G401 (cell line): ENCODE measurements around the gene NANOG. TPM values are rescaled to one million over a fixed set of nuclear protein-coding genes. Genes with fewer than 3 reads are reported as not detected.
"Not testable (repeated sequence)": the region's sequence is repeated elsewhere in the genome, so short reads cannot be mapped to it uniquely, and the experiment has no call there.

ENCODE experiments used
- DNase-seq: peaks from one replicate; pipeline ENCODE4 v3.0.0-alpha.2; 2015; ENCODE audit warnings: low spot score
- in situ Hi-C: cut with HindIII; loops from 2 replicates; pipeline ENCODE4 v1.10.0; 2016; ENCODE audit warnings: low sequenced_read_pairs, mixed read lengths
- total RNA-seq: library from RNA; depleted of rRNA; stranded (reverse); fragments of >200 nt; shearing (Covaris generic); gene quantifications from 2 replicates; pipeline ENCODE4 v1.2.3, GENCODE V29; 2014; rRNA removed

Gene NANOG
- not detected in 2 replicates for total RNA-seq

GRCh38 chr12:7788884-7789528 is at the start of gene NANOG:
TSS of gene NANOG (plus strand) at chr12:7789402. CDS start at chr12:7789615, 213 bp downstream.
- DNase-seq, in situ Hi-C loops: not testable (repeated sequence)

- DNase-seq, result no peak
- in situ Hi-C loops, result no loop called here
Observed at GRCh38 chr12:7747246-7747645, 42.0 kb upstream of the NANOG start, which contains the start of gene CLEC4C. TSS of gene CLEC4C (minus strand) at chr12:7747375. CDS start at chr12:7747348, 27 bp downstream.

GRCh38 chr12:7748852-7749251 is 40.4 kb upstream of the NANOG start:
- DNase-seq, result no peak
- in situ Hi-C loops, result no loop called here

GRCh38 chr12:7749442-7749841 is 39.8 kb upstream of the NANOG start:
- in situ Hi-C loops, result no loop called here
- DNase-seq, result no peak

- DNase-seq, result no peak
- in situ Hi-C loops, result no loop called here
Observed at GRCh38 chr12:7750350-7750749, 38.9 kb upstream of the NANOG start.

- DNase-seq, result no peak
- in situ Hi-C loops, result no loop called here
Observed at GRCh38 chr12:7751394-7751793, 37.8 kb upstream of the NANOG start.

GRCh38 chr12:7751941-7752922 is 37.0 kb upstream of the NANOG start:
- DNase-seq, in situ Hi-C loops: not testable (repeated sequence)

GRCh38 chr12:7755668-7756067 is 33.5 kb upstream of the NANOG start:
- in situ Hi-C loops, DNase-seq: not testable (repeated sequence)

GRCh38 chr12:7756993-7757392 is 32.2 kb upstream of the NANOG start:
- DNase-seq, result no peak

GRCh38 chr12:7758766-7759140 is 30.4 kb upstream of the NANOG start:
- in situ Hi-C loops, result no loop called here
- DNase-seq, result no peak

More at GRCh38 chr12:7756993-7757392, 32.2 kb upstream of the NANOG start:
- in situ Hi-C loops, result no loop called here

- in situ Hi-C loops, result no loop called here
Observed at GRCh38 chr12:7769999-7770398, 19.2 kb upstream of the NANOG start.

GRCh38 chr12:7781274-7781673 is 7.9 kb upstream of the NANOG start:
- DNase-seq, result no peak
- in situ Hi-C loops, result no loop called here

More at GRCh38 chr12:7769999-7770398, 19.2 kb upstream of the NANOG start:
- no peak for DNase-seq

GRCh38 chr12:7782055-7782454 is 7.1 kb upstream of the NANOG start:
- in situ Hi-C loops, result no loop called here
- no peak for DNase-seq

- DNase-seq, in situ Hi-C loops: not testable (repeated sequence)
Observed at GRCh38 chr12:7783433-7783832, 5.8 kb upstream of the NANOG start.

- DNase-seq, result no peak
- in situ Hi-C loops, result no loop called here
Observed at GRCh38 chr12:7784701-7785100, 4.5 kb upstream of the NANOG start.

- in situ Hi-C loops, result no loop called here
Observed at GRCh38 chr12:7787574-7788293, 1.5 kb upstream of the NANOG start.

GRCh38 chr12:7788294-7788660 is 925 bp upstream of the NANOG start:
- in situ Hi-C loops, result no loop called here
- DNase-seq, result no peak

More at GRCh38 chr12:7787574-7788293, 1.5 kb upstream of the NANOG start:
- no peak for DNase-seq

GRCh38 chr12:7793211-7793610 is 4.0 kb downstream of the NANOG start:
- no peak for DNase-seq
- in situ Hi-C loops, result no loop called here

GRCh38 chr12:7797269-7797668 is 8.1 kb downstream of the NANOG start:
- in situ Hi-C loops, result not testable (repeated sequence)

More at GRCh38 chr12:7797269-7797668, 8.1 kb downstream of the NANOG start:
- not testable (repeated sequence) for DNase-seq
